Activated T-helper 2 cell treated with anti-CD3 and anti-CD28 coated beads, Interferon-gamma antibody, Interleukin-2, Interleukin-4, amounts not matched to agents 10 μg/mL and 5 μg/mL and 100 μg/mL, durations not matched to agents 14 hours and 24 hours and 36 hours (primary cell): Measurements from ENCODE around the gene HMGB4. TPM values are rescaled to one million over a fixed set of nuclear protein-coding genes. Genes with fewer than 3 reads are reported as not detected.

Experiments used
- DNase-seq: peaks from one replicate; pipeline ENCODE4 v3.0.0; 2021; ENCODE audit warnings: low spot score
- H3K27ac Mint-ChIP-seq: one replicate; pipeline ENCODE4 v1.8.0; 2021; ENCODE audit warnings: mixed read lengths
- H3K27me3 Mint-ChIP-seq: one replicate; pipeline ENCODE4 v1.8.0; 2021; ENCODE audit warnings: low read depth, mixed read lengths
- H3K36me3 Mint-ChIP-seq: one replicate; pipeline ENCODE4 v1.8.0; 2021; ENCODE audit warnings: low read depth, mixed read lengths
- H3K4me1 Mint-ChIP-seq: one replicate; pipeline ENCODE4 v1.8.0; 2021; ENCODE audit warnings: low read depth, mixed read lengths
- H3K4me3 Mint-ChIP-seq: one replicate; pipeline ENCODE4 v1.8.0; 2021; ENCODE audit warnings: low read depth, mild to moderate bottlenecking, moderate library complexity, mixed read lengths
- H3K9me3 Mint-ChIP-seq: one replicate; pipeline ENCODE4 v1.8.0; 2021; ENCODE audit warnings: mixed read lengths
- intact Hi-C: fragments of 100-400 bp; cut with micrococcal nuclease; formaldehyde crosslinking; loops from one replicate; pipeline ENCODE4 v1.15.1; 2023
- total RNA-seq: library from RNA; stranded (reverse); gene quantifications from 2 replicates; pipeline ENCODE4 v1.2.3, GENCODE V29; 2022

The HMGB4 gene
- total RNA-seq, 1 donor from 2014 or later: not detected

DNA sequence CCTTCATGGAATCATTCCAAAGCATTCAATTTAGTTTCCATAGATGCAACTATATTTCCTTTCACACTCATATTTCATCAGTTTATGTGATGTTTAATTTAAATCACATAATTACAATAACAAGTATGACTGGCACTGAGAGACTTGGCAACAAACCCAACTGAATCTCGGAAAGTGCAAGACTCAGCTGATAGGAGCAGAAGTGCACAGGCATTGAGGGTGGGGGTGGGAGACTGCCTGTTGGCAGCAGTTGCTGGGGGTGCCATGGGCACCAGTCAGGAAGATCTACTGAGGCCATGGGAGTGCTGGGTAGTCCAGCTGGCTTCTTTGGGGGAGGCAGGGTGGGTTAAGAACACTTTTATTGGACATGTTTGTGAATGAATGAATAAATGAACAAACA, 10.4 kb upstream of the HMGB4 start:
- Mint-ChIP-seq H3K4me1 (no peaks in the 10 kb centered on the region), H3K27ac (no peak overlapping the region), H3K27me3 (peaks cover 4% of the 10 kb centered on the region), H3K36me3 (no peaks in the 10 kb centered on the region), H3K4me3 (no peak overlapping the region), H3K9me3 (no peaks in the 10 kb centered on the region)
- intact Hi-C loops: no loop called here
- DNase-seq: no peak

DNA sequence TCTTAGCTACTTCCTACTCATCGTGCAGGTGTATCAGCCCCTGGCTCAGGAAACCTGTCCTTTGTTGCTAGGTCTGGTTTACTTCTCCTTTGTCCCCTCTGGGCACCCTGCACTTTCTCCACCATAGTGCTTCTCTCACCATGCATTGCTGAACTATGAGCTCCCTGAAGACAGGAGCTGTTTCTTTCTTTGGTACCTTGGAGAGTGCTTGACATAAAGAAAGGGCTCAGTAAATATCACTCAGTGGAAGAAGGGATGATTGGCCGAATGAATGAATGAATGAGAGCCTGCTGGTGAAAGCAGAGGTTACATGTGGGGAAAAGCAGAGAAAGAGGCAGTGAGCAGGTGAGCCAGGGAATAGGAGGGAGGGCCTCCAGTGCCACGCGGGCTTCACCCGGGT, 9.8 kb upstream of the HMGB4 start:
- Mint-ChIP-seq H3K9me3 (no peaks in the 10 kb centered on the region), H3K36me3 (no peaks in the 10 kb centered on the region), H3K4me3 (no peak overlapping the region), H3K4me1 (no peaks in the 10 kb centered on the region), H3K27ac (no peak overlapping the region), H3K27me3 (peaks cover 4% of the 10 kb centered on the region)
- no peak for DNase-seq
- intact Hi-C loops: no loop called here

DNA sequence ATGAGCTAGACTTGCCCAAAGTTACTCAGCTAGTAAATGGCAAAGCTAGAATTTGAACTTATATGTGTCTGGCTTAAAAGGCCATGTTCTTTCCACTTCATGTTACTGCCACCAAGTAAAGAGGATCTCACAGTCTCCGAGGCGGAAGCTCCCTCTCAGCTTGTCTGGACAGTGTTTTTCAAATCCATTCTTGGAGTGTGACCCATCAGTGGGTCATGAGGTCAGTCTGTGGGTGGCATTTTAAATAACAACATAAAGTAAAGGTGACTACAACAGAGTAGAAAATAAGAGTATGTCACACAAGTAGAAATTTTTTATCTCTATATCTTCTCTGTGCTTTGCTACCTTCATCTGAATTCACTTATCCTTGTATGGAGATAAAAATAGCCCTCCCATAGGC, 3.2 kb upstream of the HMGB4 start:
- intact Hi-C loops: no loop called here
- no peak for DNase-seq
- Mint-ChIP-seq H3K4me3 (no peak overlapping the region), H3K9me3 (no peaks in the 10 kb centered on the region), H3K36me3 (no peaks in the 10 kb centered on the region), H3K4me1 (no peaks in the 10 kb centered on the region), H3K27me3 (peaks cover 7% of the 10 kb centered on the region), H3K27ac (no peak overlapping the region)

DNA sequence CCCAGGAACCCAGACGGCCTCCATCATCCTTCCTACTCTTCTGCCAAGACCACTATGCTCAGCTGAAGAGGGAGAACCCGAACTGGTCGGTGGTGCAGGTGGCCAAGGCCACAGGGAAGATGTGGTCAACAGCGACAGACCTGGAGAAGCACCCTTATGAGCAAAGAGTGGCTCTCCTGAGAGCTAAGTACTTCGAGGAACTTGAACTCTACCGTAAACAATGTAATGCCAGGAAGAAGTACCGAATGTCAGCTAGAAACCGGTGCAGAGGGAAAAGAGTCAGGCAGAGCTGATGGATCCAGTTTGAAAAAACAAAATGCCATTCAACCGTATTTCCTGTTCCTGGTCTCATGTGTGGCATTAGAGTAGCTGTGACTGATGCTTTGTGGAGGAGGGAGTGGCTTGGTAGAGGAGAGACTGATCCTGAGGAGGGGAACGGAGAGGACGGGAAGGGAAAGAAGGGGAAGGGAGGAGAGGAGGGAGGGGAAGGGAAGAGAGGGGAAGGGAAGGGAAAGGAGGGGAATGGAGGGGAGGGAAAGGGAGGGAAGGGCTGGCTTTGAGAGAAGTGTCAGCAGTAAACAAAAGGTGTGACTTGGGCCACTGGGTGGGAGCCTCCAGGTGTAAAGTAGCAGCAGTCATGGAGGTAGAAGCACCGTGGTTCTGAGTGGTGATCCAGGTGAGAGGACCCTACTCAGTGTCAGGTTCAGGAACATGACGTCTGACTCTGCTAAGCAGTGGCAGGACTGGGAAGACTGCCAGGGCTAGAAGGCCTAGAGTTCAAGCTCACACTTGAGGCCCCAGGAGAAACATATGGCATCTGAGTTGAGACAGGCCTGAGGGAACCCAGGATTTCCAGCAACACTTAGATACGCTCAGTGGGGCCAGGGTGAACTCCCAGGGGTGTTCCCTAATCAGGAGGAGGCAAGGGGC, 846 bp downstream of the HMGB4 start:
- Mint-ChIP-seq H3K36me3 (no peaks in the 10 kb centered on the region), H3K4me3 (no peak overlapping the region), H3K27me3 (peaks cover 9% of the 10 kb centered on the region), H3K4me1 (peaks cover 5% of the 10 kb centered on the region), H3K27ac (no peak overlapping the region), H3K9me3 (no peaks in the 10 kb centered on the region)
- intact Hi-C loops: no loop called here
- DNase-seq: no peak

DNA sequence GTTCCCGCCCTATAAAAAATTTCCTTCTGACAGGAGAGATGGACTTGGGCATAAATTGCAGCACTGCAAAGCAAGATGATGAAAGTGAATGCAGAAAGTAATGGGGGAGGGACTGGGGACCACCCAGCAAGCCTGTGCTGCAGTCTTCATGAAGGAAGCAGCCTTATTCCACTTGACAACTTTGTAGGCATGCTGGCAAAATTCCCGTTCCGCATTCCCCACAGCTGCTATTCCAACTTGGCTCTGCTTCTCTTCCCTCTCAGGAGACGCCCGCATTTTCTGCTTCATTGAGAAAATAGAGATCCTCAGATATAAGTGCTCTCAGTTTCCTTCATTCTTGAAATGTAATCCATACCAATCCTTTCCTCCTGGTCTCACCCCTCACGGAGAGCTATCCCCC, 2.4 kb downstream of the HMGB4 start:
- no peaks in the 10 kb centered on the region for H3K36me3 Mint-ChIP-seq
- no peak overlapping the region for H3K4me3 Mint-ChIP-seq
- peaks cover 5% of the 10 kb centered on the region for H3K4me1 Mint-ChIP-seq
- intact Hi-C loops: no loop called here
- no peak overlapping the region for H3K27ac Mint-ChIP-seq
- H3K9me3 Mint-ChIP-seq: no peaks in the 10 kb centered on the region
- peaks cover 9% of the 10 kb centered on the region for H3K27me3 Mint-ChIP-seq
- DNase-seq: no peak

DNA sequence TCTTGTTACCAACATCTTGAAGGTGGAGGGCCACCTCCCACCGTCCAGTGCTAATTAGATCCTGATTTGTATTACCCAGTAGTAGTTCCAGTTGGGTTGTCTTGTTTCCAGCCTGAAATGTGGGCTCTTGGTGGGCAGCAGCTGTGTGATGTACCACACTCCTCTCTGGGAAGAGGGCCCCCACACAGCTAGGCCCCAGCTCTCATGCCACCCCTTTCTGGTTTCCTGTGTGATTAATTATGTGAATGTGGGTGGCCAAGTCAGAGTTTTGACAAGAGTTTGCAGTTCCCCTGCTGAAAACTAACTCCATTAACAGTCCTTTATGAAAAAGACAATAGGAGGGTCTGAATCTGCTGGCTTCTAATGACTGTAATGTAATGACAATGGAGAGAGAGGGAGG, 3.8 kb downstream of the HMGB4 start:
- Mint-ChIP-seq H3K4me1 (peaks cover 5% of the 10 kb centered on the region), H3K36me3 (no peaks in the 10 kb centered on the region), H3K27me3 (peaks cover 9% of the 10 kb centered on the region), H3K4me3 (no peak overlapping the region), H3K27ac (no peak overlapping the region), H3K9me3 (no peaks in the 10 kb centered on the region)
- no peak for DNase-seq
- intact Hi-C loops: no loop called here

DNA sequence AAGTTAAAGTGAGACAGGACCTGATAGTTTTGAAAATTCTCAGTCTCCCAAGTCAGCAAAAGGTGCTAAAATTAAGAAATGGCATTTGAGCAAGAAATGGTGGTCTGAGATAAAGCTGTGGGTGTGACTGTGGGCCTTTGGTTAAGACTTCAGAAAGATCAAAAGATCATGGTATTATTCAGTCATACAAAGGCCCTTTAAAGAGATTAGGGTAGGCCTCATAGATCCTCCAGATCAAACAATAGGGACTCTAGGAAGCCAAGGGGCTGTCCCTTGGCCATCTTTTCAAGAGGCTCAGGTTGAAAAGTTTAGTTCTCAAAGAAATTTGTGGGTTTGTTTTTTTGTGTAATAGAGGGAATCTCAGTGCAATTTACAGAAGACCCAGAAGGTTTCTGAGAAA, 8.4 kb downstream of the HMGB4 start:
- no peaks in the 10 kb centered on the region for H3K27me3 Mint-ChIP-seq
- no peak overlapping the region for H3K27ac Mint-ChIP-seq
- intact Hi-C loops: no loop called here
- H3K36me3 Mint-ChIP-seq: no peaks in the 10 kb centered on the region
- DNase-seq: no peak
- no peaks in the 10 kb centered on the region for H3K9me3 Mint-ChIP-seq
- H3K4me1 Mint-ChIP-seq: peaks cover 5% of the 10 kb centered on the region
- no peak overlapping the region for H3K4me3 Mint-ChIP-seq

DNA sequence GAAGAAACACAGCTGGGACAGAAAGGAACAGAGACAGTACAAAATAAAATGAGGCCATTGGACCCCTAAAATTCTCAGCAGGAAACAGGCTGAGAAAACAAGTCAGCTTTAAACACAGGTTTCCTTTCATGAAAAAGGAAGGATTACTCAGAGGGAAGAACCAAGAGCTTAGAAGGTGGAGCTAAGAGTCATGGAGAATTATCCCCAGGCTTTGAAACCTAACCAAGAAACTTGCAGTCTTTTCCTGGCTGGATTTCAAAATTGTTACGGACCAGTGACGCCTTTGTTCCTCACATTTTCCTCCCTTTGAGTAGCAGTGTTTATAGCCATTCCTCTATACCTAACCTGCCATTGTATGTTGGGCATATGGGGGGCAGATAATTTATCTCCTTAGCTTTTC, 8.8 kb downstream of the HMGB4 start:
- peaks cover 3% of the 10 kb centered on the region for H3K4me1 Mint-ChIP-seq
- H3K9me3 Mint-ChIP-seq: no peaks in the 10 kb centered on the region
- no peaks in the 10 kb centered on the region for H3K27me3 Mint-ChIP-seq
- intact Hi-C loops: no loop called here
- no peak for DNase-seq
- no peak overlapping the region for H3K4me3 Mint-ChIP-seq
- no peak overlapping the region for H3K27ac Mint-ChIP-seq
- no peaks in the 10 kb centered on the region for H3K36me3 Mint-ChIP-seq

DNA sequence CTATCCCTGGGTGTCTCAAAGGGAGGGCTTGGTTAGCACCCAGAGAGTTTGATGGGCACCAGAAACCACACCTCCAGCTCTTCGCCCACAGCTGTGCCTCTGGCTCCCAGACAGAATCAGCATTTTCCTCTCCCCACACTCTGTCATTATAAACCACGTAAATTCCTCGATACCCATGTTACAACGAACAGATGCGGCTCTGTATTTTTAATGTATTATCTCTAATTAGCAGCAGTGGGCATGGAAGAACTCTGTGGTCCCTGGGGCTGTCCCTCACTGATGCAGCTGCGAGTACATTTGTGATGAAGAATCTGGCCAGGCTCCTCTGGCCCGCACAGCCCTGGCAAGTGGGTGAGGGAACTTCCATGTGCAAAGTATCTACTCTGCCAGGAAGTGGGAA, 10.8 kb downstream of the HMGB4 start:
- no peak for DNase-seq
- intact Hi-C loops: no loop called here
- Mint-ChIP-seq H3K4me3 (no peak overlapping the region), H3K9me3 (no peaks in the 10 kb centered on the region), H3K4me1 (no peaks in the 10 kb centered on the region), H3K36me3 (no peaks in the 10 kb centered on the region), H3K27ac (no peak overlapping the region), H3K27me3 (no peaks in the 10 kb centered on the region)

DNA sequence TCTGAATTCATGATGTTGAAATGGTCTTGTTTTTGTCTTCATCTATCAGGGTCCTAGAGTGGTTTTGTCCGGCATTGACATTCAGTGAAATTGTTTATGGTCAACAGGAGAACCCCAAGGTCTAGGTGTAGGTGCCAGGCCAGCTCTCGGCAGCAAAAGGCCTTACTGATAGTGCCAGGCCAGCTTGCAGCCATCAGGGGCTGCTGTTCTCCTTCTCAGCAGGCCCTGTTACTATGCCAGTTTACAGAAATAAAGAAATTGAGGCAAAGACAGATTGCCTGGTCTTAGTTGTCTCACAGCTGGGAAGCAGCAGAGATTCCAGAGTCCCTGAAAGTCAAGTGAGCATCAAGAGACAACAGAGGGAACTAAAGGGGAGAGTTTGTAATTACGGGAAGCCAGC, 12.0 kb downstream of the HMGB4 start:
- Mint-ChIP-seq H3K4me1 (no peaks in the 10 kb centered on the region), H3K27me3 (no peaks in the 10 kb centered on the region), H3K36me3 (no peaks in the 10 kb centered on the region), H3K9me3 (no peaks in the 10 kb centered on the region), H3K4me3 (no peak overlapping the region), H3K27ac (no peak overlapping the region)
- no peak for DNase-seq
- intact Hi-C loops: no loop called here

DNA sequence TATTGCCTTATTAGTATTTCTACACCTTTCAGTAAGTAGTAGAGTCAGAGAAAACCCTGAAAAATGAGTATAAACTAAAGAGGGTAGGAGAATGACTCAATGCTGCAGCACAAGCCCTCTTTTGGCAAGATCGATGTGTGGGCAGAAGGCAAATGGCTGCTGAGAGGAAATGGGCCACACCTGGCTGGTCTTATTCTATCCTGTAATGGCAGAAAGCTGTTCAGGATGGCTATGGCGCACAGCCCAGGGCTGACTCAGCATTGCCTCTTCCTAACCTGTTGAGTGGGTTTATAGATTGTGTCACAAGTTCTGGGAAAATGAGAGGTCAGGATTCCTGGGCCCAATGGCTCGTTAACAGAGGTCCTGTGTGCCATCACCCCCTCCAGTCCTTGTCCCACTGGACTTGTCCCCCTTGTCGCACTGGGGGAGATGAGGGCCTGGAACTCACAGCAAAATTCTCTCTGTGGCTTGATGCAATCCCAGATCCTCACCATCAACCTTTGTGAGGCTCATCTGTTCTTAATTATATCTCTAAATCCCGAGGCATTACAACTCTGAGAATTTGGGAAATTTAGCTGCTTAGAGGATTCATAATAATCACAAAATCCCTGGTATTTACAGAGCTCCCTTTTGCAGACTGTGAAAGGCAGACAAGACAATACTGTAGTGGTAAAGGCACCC, 13.2 kb downstream of the HMGB4 start:
- H3K4me1 Mint-ChIP-seq: no peaks in the 10 kb centered on the region
- H3K9me3 Mint-ChIP-seq: no peaks in the 10 kb centered on the region
- no peaks in the 10 kb centered on the region for H3K27me3 Mint-ChIP-seq
- intact Hi-C loops: no loop called here
- no peaks in the 10 kb centered on the region for H3K36me3 Mint-ChIP-seq
- DNase-seq: no peak
- H3K4me3 Mint-ChIP-seq: no peak overlapping the region
- H3K27ac Mint-ChIP-seq: no peak overlapping the region

DNA sequence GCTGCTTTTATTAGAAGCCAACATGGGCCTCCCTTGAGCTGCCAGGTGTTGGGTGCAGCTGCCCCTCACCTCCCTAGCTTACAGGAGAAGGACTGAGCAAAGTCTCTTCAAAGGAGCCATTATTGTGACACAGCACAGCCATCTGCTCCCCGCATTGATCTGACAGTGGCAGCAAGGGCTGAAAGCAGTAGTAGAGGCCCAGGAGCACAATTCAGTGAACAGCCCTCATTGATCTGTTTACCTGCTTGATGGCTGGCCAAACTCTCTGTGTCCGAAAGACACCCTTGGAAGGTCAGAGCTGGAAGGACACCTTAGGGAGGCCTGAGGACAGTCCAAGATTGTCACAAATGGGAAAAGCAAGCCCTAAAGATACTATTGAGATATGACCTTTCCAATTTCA, 14.5 kb downstream of the HMGB4 start:
- Mint-ChIP-seq H3K36me3 (no peaks in the 10 kb centered on the region), H3K4me3 (no peak overlapping the region), H3K27ac (no peak overlapping the region), H3K4me1 (no peaks in the 10 kb centered on the region), H3K27me3 (peaks cover 1% of the 10 kb centered on the region), H3K9me3 (no peaks in the 10 kb centered on the region)
- intact Hi-C loops: no loop called here
- DNase-seq: no peak

DNA sequence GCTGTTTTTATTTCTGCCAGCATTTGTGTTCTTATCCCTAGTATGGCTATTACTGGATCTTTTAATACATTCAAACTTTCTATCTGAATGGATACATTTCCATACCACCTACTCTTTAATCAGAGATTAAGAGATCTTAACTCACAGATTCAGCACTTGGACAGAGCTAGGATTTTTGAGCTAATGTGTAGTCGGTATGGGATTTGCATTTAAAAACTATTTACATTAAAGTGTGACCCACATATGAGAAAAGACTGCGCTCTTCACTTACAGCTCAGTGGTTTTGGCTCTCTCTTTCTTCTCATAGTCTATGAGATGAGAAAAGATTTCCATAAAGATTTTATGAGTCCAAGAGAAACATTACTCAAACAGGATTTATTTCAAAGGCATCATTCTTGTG, 16.4 kb downstream of the HMGB4 start:
- Mint-ChIP-seq H3K9me3 (no peaks in the 10 kb centered on the region), H3K27ac (no peak overlapping the region), H3K4me3 (no peak overlapping the region), H3K36me3 (no peaks in the 10 kb centered on the region), H3K27me3 (peaks cover 1% of the 10 kb centered on the region), H3K4me1 (no peaks in the 10 kb centered on the region)
- DNase-seq: no peak
- intact Hi-C loops: no loop called here
